Mesothelial cell of epicardium (in vitro differentiated cells): ENCODE measurements around the gene RTN4RL2. TPM values are rescaled to one million over a fixed set of nuclear protein-coding genes. Genes with fewer than 3 reads are reported as not detected.

Experiments
- DNase-seq, 2 experiments: peaks; one replicate each; pipeline ENCODE4 v3.0.0; 2021; ENCODE audit warnings: low spot score in 2 of 2; ENCODE audit not compliant: unreplicated experiment in 2 of 2
- H3K27ac Mint-ChIP-seq: 2 replicates; pipeline ENCODE4 v1.8.0; 2021; ENCODE audit warnings: mixed read lengths
- H3K27me3 Mint-ChIP-seq: 2 replicates; pipeline ENCODE4 v1.8.0; 2021; ENCODE audit warnings: low read depth, mixed read lengths
- H3K36me3 Mint-ChIP-seq: 2 replicates; pipeline ENCODE4 v1.8.0; 2021; ENCODE audit warnings: mixed read lengths
- H3K4me1 Mint-ChIP-seq: 2 replicates; pipeline ENCODE4 v1.8.0; 2021; ENCODE audit warnings: mixed read lengths
- H3K4me3 Mint-ChIP-seq: 2 replicates; pipeline ENCODE4 v1.8.0; 2021; ENCODE audit warnings: mild to moderate bottlenecking, moderate library complexity, mixed read lengths
- H3K9me3 Mint-ChIP-seq: 2 replicates; pipeline ENCODE4 v1.8.0; 2021; ENCODE audit warnings: mixed read lengths
- total RNA-seq: library from RNA; stranded (reverse); gene quantifications from 3 replicates; pipeline ENCODE4 v1.2.1, GENCODE V29; 2021
- TF ChIP-seq, protein P1 (sequence below): fragments of 200-600 bp; sonication (generic); IDR thresholded peaks from one replicate; pipeline ENCODE4 v1.5.0; 2021; ENCODE audit warnings: antibody characterized with exemption; ENCODE audit not compliant: unreplicated experiment

RTN4RL2 gene
- total RNA-seq, 1 donor from 2014 or later: 0.38 TPM

DNA sequence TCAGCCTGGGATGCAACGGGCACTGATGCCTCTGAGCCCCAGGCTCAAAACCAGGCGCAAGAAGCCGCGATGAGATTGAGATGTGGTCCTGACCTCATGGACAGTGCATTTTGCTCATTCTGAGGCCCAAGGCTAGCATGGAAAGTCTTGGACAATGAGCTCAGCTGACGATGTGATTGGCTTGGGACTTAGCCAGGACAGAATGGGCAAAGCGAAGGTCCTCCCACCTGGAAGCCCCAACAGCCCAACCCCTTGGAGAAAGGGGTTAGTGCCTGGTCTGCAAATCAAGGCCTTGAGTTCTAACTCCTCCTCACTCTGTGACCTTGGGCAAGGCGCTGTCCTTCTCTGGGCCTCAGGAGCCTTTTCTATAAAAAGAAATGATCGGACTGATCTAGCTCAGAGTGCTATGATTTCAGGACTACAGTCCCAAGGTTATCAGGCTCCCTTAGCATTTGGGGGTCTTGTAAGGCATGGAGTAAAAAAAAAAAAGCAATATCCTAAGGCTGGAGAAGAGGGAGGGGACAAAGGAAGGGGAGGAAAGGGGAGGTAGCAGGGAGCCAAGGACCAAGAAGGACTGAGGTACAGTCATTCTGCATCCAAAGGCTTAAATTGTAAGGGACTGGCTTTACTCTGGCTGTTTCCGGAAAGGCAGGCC, 36.1 kb upstream of the RTN4RL2 start:
- DNase-seq: no peak
- TF ChIP-seq, protein P1, sequence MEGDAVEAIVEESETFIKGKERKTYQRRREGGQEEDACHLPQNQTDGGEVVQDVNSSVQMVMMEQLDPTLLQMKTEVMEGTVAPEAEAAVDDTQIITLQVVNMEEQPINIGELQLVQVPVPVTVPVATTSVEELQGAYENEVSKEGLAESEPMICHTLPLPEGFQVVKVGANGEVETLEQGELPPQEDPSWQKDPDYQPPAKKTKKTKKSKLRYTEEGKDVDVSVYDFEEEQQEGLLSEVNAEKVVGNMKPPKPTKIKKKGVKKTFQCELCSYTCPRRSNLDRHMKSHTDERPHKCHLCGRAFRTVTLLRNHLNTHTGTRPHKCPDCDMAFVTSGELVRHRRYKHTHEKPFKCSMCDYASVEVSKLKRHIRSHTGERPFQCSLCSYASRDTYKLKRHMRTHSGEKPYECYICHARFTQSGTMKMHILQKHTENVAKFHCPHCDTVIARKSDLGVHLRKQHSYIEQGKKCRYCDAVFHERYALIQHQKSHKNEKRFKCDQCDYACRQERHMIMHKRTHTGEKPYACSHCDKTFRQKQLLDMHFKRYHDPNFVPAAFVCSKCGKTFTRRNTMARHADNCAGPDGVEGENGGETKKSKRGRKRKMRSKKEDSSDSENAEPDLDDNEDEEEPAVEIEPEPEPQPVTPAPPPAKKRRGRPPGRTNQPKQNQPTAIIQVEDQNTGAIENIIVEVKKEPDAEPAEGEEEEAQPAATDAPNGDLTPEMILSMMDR: no peak
- Mint-ChIP-seq H3K27me3 (peaks cover 21% of the 10 kb centered on the region), H3K27ac (peak overlapping the region; percentile 25), H3K9me3 (no peaks in the 10 kb centered on the region), H3K4me3 (peak overlapping the region; percentile 15), H3K36me3 (peaks cover 7% of the 10 kb centered on the region), H3K4me1 (peaks cover 25% of the 10 kb centered on the region)

DNA sequence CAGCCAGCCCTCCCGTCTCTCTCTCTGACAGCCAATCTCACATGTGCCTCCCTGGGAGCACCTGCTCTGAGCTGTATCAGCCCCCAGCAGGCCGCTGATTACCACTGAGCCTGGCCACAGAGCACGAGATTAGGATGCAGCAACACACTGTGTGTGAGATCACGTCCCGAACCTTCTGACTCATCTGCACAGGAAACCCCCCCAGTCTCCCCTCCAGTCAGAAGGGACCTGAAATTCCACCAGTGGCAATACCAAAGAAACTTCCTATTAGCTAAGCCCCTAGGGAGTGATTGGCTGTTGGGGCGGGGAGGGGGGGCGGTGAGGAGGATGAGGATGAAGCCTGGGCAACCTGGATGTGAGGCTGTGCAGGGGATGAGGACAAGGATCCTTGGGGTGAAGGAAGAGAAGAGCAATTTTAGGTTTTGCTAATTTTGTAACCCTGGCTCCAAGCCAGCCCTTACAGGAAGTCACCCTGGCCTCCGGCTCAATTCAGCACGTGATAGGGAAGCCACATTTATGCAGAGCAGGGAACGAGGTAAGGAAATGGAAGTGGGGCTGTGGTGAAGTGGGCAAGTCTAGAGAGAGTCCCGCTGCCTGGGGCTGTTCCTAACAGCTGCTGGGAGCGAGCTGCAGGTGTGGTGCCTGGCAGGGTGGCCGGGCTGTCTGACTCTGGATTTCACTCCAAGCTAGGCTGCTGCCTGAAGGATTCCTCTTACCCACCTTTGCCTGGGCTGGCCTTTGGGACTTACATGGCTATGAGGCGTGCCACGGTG, 35.4 kb upstream of the RTN4RL2 start:
- peak overlapping the region; percentile 36 for H3K4me3 Mint-ChIP-seq
- H3K36me3 Mint-ChIP-seq: peaks cover 6% of the 10 kb centered on the region
- H3K27ac Mint-ChIP-seq: peak overlapping the region; percentile 25
- DNase-seq: no peak
- TF ChIP-seq, protein P1: no peak
- no peaks in the 10 kb centered on the region for H3K9me3 Mint-ChIP-seq
- peaks cover 25% of the 10 kb centered on the region for H3K4me1 Mint-ChIP-seq
- H3K27me3 Mint-ChIP-seq: peaks cover 28% of the 10 kb centered on the region

DNA sequence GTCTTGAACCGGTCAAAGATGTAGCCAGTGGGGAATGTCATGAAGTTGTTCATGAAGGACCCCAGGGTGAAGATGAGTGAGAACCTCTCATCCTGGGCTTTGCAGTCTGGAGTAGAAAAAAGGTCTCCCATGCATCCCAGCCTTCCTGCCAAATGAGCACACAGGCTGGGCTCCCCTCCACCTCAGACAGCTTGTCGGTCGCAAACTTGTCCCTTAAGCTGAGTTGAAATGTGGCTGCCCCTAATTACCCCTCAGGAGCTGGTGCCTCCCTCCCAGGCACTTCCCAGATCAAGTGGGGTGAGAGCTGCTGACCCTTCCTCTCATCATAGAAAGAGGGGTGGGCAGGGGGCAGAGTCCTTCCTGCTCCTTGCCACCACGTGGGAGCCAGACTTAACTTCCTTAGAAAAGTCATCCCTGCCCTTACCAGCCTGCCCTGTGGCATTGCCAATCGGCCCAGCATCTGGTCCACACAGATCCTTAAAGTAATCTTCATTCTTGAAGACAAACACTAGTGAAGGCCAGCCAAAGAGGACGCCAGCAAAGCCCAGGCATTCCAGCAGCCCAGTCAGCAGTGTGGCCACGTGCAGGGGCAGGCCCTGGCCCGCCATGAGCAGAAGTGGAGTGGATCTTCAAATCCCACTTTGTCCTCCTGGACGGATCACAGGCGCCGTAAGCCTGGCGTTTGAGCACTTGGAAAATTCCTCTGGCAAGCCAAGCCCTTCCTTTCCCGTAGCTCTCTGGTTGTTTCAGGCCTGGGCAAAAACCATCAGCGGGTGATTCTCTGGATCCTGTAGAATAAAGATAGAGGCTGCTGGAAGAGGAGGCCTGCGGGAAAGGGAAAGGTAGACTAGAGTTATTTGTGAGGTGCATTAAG, 34.5 kb upstream of the RTN4RL2 start:
- peak overlapping the region; percentile 71 for H3K4me3 Mint-ChIP-seq
- DNase-seq: no peak
- peaks cover 25% of the 10 kb centered on the region for H3K4me1 Mint-ChIP-seq
- TF ChIP-seq, protein P1: no peak
- no peaks in the 10 kb centered on the region for H3K9me3 Mint-ChIP-seq
- H3K27me3 Mint-ChIP-seq: peaks cover 36% of the 10 kb centered on the region
- H3K36me3 Mint-ChIP-seq: peaks cover 3% of the 10 kb centered on the region
- H3K27ac Mint-ChIP-seq: no peak overlapping the region

DNA sequence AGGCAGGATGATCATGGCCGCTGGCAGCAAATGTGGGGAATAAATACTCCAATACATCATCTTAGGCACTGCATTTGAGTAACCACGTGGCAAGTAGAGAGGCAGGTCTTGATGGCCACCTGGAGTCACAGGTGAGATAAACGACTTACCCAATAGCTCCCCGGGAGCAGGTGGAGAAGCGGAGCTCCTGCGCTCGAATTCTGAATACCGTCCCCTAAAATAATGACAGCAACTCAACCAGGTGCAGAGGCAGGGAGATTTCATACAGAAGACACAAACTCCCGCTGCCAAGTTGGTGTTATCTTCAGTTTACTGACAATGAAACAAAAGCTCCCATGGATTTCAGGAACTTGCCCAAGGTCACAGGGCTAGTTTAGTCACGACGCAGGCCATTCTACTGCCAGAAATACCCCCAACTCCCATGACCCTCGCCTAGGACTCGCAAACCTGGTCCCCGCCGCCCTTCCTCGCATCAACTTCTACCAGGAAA, 33.8 kb upstream of the RTN4RL2 start:
- TF ChIP-seq, protein P1: no peak
- Mint-ChIP-seq H3K36me3 (peaks cover 3% of the 10 kb centered on the region), H3K9me3 (no peaks in the 10 kb centered on the region), H3K27ac (no peak overlapping the region), H3K27me3 (peaks cover 41% of the 10 kb centered on the region), H3K4me1 (peaks cover 25% of the 10 kb centered on the region), H3K4me3 (peak overlapping the region; percentile 71)
- no peak for DNase-seq

DNA sequence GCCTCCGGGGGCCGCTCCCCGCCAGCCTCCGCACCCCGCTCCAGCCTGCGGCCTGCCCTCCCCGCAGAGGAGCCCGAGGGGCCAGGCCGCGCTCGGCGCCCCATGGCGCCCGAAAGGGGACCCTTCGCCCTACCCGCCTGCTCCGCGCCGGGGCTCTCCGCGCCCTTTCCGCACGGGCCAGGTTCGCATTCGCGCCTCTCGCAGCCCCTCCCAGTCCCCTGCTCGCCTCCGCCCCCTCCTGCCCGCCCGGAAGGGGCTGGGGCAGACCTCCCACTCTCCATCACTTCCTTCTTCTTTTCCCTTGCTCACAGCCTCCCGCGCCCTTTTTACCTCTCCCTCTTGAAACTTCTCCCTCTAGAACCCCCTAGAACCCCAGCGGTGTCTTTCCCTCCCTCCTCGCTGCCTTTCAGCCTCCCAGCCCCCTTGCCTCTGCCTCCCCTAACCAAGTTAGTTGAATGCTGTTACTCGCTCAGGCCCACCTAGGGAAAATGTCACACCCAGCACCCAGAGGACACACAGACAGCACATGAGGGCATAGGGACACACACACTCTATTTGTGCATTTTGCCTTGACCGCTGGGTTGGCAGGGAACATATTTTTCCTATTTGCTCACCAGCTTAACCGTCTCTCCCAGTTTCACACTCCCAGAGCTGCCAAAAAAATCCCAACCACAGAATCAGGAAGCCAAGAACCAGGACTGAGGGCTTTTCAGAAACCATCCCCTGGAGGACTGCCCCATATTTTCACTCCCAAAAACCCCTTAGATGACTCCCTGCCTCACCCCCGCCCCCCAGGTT, 33.2 kb upstream of the RTN4RL2 start, which contains the start of gene SLC43A3:
TSS of gene SLC43A3 (minus strand) at position 193 of the 798 bp plus-strand sequence. CDS start 949 bp downstream, outside the sequence.
- H3K27me3 Mint-ChIP-seq: peaks cover 43% of the 10 kb centered on the region
- DNase-seq: peak in 1 of 2 experiments; percentile 48
- peak within 1 kb of the TSS; percentile 71 for H3K4me3 Mint-ChIP-seq
- H3K36me3 Mint-ChIP-seq: peaks cover 3% of the 10 kb centered on the region
- peaks cover 25% of the 10 kb centered on the region for H3K4me1 Mint-ChIP-seq
- TF ChIP-seq, protein P1: no peak
- H3K9me3 Mint-ChIP-seq: no peaks in the 10 kb centered on the region
- no peak within 1 kb of the TSS for H3K27ac Mint-ChIP-seq
